Neural cell (in vitro differentiated cells): ENCODE results near the gene EYS.

ENCODE experiments used
- CTCF ChIP-seq: fragments of 450-650 bp; IDR thresholded peaks from 2 replicates; pipeline ENCODE4 v1.5.1; 2014; ENCODE audit warnings: antibody characterized with exemption, mild to moderate bottlenecking, moderate library complexity; ENCODE audit not compliant: poor library complexity, severe bottlenecking
- EP300 ChIP-seq: fragments of 450-650 bp; conservative IDR thresholded peaks from 2 replicates; pipeline ENCODE4 v1.6.1; 2014; ENCODE audit warnings: antibody characterized with exemption, mild to moderate bottlenecking, moderate library complexity; ENCODE audit not compliant: poor library complexity, severe bottlenecking
- EZH2 ChIP-seq: fragments of 200-600, 300-800 bp; shearing (Covaris generic), sonication (generic); IDR thresholded peaks from 2 replicates; pipeline ENCODE4 v1.6.1; 2014; ENCODE audit warnings: antibody characterized with exemption, low read length, borderline replicate concordance, mild to moderate bottlenecking; ENCODE audit not compliant: insufficient read depth, poor library complexity, severe bottlenecking
- MXI1 ChIP-seq: fragments of 450-650 bp; conservative IDR thresholded peaks from 2 replicates; pipeline ENCODE4 v1.6.1; 2014; ENCODE audit warnings: antibody characterized with exemption, mild to moderate bottlenecking; ENCODE audit not compliant: poor library complexity, severe bottlenecking
- POLR2AphosphoS5 ChIP-seq: IDR thresholded peaks from 2 replicates; pipeline ENCODE4 v1.6.1; 2012
- RAD21 ChIP-seq: fragments of 450-650 bp; conservative IDR thresholded peaks from 2 replicates; pipeline ENCODE4 v1.6.1; 2014; ENCODE audit warnings: antibody characterized with exemption, mild to moderate bottlenecking, moderate library complexity
- REST ChIP-seq: IDR thresholded peaks from 2 replicates; pipeline ENCODE4 v1.6.1; 2012; ENCODE audit warnings: borderline replicate concordance
- SMC3 ChIP-seq: fragments of 450-650 bp; conservative IDR thresholded peaks from 2 replicates; pipeline ENCODE4 v1.6.1; 2014; ENCODE audit warnings: antibody characterized with exemption, mild to moderate bottlenecking, moderate library complexity; ENCODE audit not compliant: poor library complexity
- TAF1 ChIP-seq: IDR thresholded peaks from 2 replicates; pipeline ENCODE4 v1.6.1; 2012; ENCODE audit warnings: low read depth

GRCh38 chr6:63929111-63929510, 1777.9 kb downstream of the EYS start:
- TF ChIP-seq CTCF (no peak), EP300 (no peak), EZH2 (no peak), POLR2AphosphoS5 (no peak), RAD21 (no peak), MXI1 (no peak), TAF1 (no peak), REST (no peak), SMC3 (no peak)
